ENCODE data around the gene TDG.

The TDG gene

DNA sequence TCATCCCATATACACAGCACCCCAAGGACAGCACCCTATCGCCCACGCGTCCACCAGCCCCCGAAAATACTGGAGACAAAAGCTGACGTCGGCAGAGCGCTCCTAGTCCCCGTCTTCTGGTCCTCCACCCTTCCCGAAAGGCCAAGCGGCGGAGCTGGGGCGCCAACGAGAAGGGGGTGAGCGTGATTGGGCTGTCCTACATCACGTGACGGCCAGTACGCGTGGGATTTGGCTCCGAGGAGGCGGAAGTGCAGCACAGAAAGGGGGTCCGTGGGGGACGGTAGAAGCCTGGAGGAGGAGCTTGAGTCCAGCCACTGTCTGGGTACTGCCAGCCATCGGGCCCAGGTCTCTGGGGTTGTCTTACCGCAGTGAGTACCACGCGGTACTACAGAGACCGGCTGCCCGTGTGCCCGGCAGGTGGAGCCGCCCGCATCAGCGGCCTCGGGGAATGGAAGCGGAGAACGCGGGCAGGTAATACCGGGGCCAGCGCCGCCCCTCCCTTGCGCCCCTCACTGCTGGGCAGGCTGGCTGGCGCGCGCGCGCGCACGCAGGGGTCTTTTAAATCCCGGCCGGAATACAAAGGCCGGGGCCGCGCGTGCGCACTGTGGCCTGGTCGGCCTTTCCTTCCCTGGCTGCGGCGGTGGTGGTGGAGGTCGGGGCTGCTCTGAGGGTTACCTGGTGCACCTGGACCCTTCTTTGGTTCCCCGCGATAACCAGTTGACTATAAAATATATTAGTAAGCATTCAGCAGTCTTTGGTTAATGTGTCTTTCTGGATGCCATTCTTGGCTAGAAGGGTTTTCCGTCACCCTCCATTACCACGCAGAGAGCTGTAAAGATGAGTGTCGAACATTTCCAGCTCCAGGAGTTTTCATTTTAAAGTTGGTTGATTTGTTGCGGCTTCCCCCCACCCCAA, at the start of gene TDG:
TDG (plus strand) TSS at position 283 of the 915 bp plus-strand sequence; CDS start at position 449, 166 bp downstream.
- Histone ChIP-seq H3K4me1 (peaks cover 10% of the 10 kb centered on the region), H3K79me2 (peaks cover 35% of the 10 kb centered on the region), H3K9me3 (ENCODE audit: control insufficient read depth, low read length) (no peaks in the 10 kb centered on the region), H3K9ac (peak within 1 kb of the TSS; percentile 87), H3K4me2 (ENCODE audit: low read length) (peak within 1 kb of the TSS; percentile 98), H2AFZ (peak within 1 kb of the TSS; percentile 89), H3K36me3 (ENCODE audit: control insufficient read depth, insufficient read depth, low read length) (no peaks in the 10 kb centered on the region), H3K27ac (peak within 1 kb of the TSS; percentile 88), H3K27me3 (ENCODE audit: control insufficient read depth, insufficient read depth, low read length) (no peaks in the 10 kb centered on the region), H3K4me3 (ENCODE audit: low read depth, low read length) (peak within 1 kb of the TSS; percentile 99)
- TF ChIP-seq, protein P1, sequence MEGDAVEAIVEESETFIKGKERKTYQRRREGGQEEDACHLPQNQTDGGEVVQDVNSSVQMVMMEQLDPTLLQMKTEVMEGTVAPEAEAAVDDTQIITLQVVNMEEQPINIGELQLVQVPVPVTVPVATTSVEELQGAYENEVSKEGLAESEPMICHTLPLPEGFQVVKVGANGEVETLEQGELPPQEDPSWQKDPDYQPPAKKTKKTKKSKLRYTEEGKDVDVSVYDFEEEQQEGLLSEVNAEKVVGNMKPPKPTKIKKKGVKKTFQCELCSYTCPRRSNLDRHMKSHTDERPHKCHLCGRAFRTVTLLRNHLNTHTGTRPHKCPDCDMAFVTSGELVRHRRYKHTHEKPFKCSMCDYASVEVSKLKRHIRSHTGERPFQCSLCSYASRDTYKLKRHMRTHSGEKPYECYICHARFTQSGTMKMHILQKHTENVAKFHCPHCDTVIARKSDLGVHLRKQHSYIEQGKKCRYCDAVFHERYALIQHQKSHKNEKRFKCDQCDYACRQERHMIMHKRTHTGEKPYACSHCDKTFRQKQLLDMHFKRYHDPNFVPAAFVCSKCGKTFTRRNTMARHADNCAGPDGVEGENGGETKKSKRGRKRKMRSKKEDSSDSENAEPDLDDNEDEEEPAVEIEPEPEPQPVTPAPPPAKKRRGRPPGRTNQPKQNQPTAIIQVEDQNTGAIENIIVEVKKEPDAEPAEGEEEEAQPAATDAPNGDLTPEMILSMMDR (IDR thresholded peaks at IDR 0.05) = peak; percentile 23

- TF ChIP-seq, protein P1 (IDR thresholded peaks at IDR 0.05) = no peak
- Histone ChIP-seq H3K9me3 (ENCODE audit: control insufficient read depth, low read length) (no peaks in the 10 kb centered on the region), H3K27me3 (ENCODE audit: control insufficient read depth, insufficient read depth, low read length) (no peaks in the 10 kb centered on the region), H3K36me3 (ENCODE audit: control insufficient read depth, insufficient read depth, low read length) (no peaks in the 10 kb centered on the region), H2AFZ (no peak overlapping the region), H3K4me1 (peaks cover 11% of the 10 kb centered on the region), H3K9ac (no peak overlapping the region), H3K4me2 (ENCODE audit: low read length) (no peak overlapping the region), H3K79me2 (no peaks in the 10 kb centered on the region), H3K4me3 (ENCODE audit: low read depth, low read length) (no peak overlapping the region), H3K27ac (no peak overlapping the region)
Observed at GRCh38 chr12:103917873-103918272, 47.8 kb upstream of the TDG start.

GRCh38 chr12:103924761-103925641, 40.7 kb upstream of the TDG start:
- Histone ChIP-seq H3K9ac (no peak overlapping the region), H3K9me3 (ENCODE audit: control insufficient read depth, low read length) (no peaks in the 10 kb centered on the region), H3K4me1 (peaks cover 11% of the 10 kb centered on the region), H3K4me2 (ENCODE audit: low read length) (no peak overlapping the region), H3K36me3 (ENCODE audit: control insufficient read depth, insufficient read depth, low read length) (no peaks in the 10 kb centered on the region), H3K79me2 (no peaks in the 10 kb centered on the region), H3K27me3 (ENCODE audit: control insufficient read depth, insufficient read depth, low read length) (no peaks in the 10 kb centered on the region), H2AFZ (no peak overlapping the region), H3K27ac (no peak overlapping the region), H3K4me3 (ENCODE audit: low read depth, low read length) (no peak overlapping the region)
- TF ChIP-seq, protein P1 (IDR thresholded peaks at IDR 0.05) = no peak

GRCh38 chr12:103928682-103929045, 37.0 kb upstream of the TDG start:
- Histone ChIP-seq H3K4me2 (ENCODE audit: low read length) (peak overlapping the region; percentile 79), H3K9me3 (ENCODE audit: control insufficient read depth, low read length) (no peaks in the 10 kb centered on the region), H3K27ac (peak overlapping the region; percentile 89), H3K9ac (peak overlapping the region; percentile 44), H3K27me3 (ENCODE audit: control insufficient read depth, insufficient read depth, low read length) (no peaks in the 10 kb centered on the region), H3K4me1 (peaks cover 25% of the 10 kb centered on the region), H2AFZ (peak overlapping the region; percentile 95), H3K36me3 (ENCODE audit: control insufficient read depth, insufficient read depth, low read length) (no peaks in the 10 kb centered on the region), H3K79me2 (peaks cover 29% of the 10 kb centered on the region), H3K4me3 (ENCODE audit: low read depth, low read length) (peak overlapping the region; percentile 93)
- TF ChIP-seq, protein P1 (IDR thresholded peaks at IDR 0.05) = no peak
